IMR-90 (cell line): ENCODE results near the gene NT5DC3.

Experiments
- CEBPB ChIP-seq: IDR thresholded peaks from 2 replicates; pipeline ENCODE4 v1.6.1; 2012; ENCODE audit warnings: low read depth, low read length, improper control_type of control experiment
- SMC3 ChIP-seq: fragments of 150-350 bp; IDR thresholded peaks from 2 replicates; pipeline ENCODE4 v1.6.1; 2016; ENCODE audit warnings: low read depth, mild to moderate bottlenecking, antibody characterized with exemption, low read length, moderate library complexity
- TF ChIP-seq, protein P1 (sequence below): conservative IDR thresholded peaks from 2 replicates; pipeline ENCODE4 v1.5.1; 2012; ENCODE audit warnings: mild to moderate bottlenecking, low read depth, low read length, improper control_type of control experiment

DNA sequence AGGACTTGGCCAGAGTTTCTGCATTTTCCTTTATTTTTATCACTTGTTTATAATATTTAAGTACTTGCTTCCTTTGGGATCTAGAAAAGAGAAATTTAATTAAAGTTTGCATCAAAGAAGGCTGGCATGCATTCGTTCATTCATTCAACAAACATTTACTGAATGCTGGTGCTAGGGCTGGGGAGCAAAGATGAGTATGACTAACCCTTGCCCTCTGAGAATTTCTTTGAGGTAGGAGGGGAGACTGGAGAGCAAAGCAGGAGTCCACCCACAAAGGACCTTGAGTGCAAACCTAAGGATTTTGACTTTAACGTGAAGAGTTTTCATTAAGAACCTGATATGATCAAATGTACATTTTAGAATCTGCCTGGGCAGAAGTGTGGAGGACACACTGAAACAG, 16.1 kb upstream of the NT5DC3 start:
- TF ChIP-seq SMC3 (no peak), CEBPB (no peak)
- TF ChIP-seq, protein P1, sequence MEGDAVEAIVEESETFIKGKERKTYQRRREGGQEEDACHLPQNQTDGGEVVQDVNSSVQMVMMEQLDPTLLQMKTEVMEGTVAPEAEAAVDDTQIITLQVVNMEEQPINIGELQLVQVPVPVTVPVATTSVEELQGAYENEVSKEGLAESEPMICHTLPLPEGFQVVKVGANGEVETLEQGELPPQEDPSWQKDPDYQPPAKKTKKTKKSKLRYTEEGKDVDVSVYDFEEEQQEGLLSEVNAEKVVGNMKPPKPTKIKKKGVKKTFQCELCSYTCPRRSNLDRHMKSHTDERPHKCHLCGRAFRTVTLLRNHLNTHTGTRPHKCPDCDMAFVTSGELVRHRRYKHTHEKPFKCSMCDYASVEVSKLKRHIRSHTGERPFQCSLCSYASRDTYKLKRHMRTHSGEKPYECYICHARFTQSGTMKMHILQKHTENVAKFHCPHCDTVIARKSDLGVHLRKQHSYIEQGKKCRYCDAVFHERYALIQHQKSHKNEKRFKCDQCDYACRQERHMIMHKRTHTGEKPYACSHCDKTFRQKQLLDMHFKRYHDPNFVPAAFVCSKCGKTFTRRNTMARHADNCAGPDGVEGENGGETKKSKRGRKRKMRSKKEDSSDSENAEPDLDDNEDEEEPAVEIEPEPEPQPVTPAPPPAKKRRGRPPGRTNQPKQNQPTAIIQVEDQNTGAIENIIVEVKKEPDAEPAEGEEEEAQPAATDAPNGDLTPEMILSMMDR, result no peak
